ENCODE results near the gene LYZL1. TPM values are rescaled to one million over a fixed set of nuclear protein-coding genes. Genes with fewer than 3 reads are reported as not detected.
"Not testable (repeated sequence)": the region's sequence is repeated elsewhere in the genome, so short reads cannot be mapped to it uniquely, and the experiment has no call there.

Gene LYZL1
- total RNA-seq, 1 experiment from 2014 or later = not detected

DNA sequence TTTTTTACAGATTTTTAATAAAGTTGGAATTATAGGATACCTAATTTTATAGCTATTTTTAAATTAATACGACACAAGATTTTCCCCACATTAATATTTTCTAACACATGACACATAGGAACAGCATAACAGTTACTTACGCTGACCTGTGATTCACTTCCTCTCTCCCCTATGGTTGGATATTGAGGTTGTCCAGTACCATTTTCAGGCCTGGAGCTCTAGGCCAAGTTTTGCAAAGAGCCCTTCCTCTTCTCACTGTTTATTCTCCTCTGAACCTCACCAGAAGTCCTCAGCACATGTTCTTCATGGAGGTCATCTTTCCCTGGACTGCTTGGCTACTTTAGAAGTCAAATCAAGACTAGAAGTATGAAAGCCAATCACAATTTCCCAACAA is 28.2 kb downstream of the LYZL1 start:
- TF ChIP-seq ZNF232 (CRISPR knock-in tag; IDR thresholded peaks at IDR 0.05) (no peak), JUN (CRISPR knock-in tag; IDR thresholded peaks at IDR 0.05) (no peak), GRHL2 (CRISPR knock-in tag; IDR thresholded peaks at IDR 0.05; ENCODE audit: insufficient replicate concordance, severe bottlenecking) (no peak)
- TF ChIP-seq, protein P1, sequence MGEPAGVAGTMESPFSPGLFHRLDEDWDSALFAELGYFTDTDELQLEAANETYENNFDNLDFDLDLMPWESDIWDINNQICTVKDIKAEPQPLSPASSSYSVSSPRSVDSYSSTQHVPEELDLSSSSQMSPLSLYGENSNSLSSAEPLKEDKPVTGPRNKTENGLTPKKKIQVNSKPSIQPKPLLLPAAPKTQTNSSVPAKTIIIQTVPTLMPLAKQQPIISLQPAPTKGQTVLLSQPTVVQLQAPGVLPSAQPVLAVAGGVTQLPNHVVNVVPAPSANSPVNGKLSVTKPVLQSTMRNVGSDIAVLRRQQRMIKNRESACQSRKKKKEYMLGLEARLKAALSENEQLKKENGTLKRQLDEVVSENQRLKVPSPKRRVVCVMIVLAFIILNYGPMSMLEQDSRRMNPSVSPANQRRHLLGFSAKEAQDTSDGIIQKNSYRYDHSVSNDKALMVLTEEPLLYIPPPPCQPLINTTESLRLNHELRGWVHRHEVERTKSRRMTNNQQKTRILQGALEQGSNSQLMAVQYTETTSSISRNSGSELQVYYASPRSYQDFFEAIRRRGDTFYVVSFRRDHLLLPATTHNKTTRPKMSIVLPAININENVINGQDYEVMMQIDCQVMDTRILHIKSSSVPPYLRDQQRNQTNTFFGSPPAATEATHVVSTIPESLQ (CRISPR knock-in tag; IDR thresholded peaks at IDR 0.05) = no peak
- H3K9me3 Mint-ChIP-seq = peaks cover 3% of the 10 kb centered on the region; the same call in 1 of the 2 replicates
- H3K4me1 Mint-ChIP-seq = peaks cover 24% of the 10 kb centered on the region
- H3K27me3 Mint-ChIP-seq (ENCODE audit: low read depth) = no peaks in the 10 kb centered on the region; the same call in 1 of the 2 replicates
- H3K27ac Mint-ChIP-seq = no peak overlapping the region
- DNase-seq (ENCODE audit: low spot score) (no peak), ATAC-seq (no peak)
- POLR2A ChIA-PET = no interaction called here
- no peaks in the 10 kb centered on the region for H3K36me3 Mint-ChIP-seq
- H3K4me3 Mint-ChIP-seq = no peak overlapping the region
- CTCF ChIA-PET = interaction anchor here (0.5 to 1.4 kb wide), 2 partner anchors 10 to 12 kb away, joined by 3 to 4 read pairs; no protein-coding TSS in a partner anchor

DNA sequence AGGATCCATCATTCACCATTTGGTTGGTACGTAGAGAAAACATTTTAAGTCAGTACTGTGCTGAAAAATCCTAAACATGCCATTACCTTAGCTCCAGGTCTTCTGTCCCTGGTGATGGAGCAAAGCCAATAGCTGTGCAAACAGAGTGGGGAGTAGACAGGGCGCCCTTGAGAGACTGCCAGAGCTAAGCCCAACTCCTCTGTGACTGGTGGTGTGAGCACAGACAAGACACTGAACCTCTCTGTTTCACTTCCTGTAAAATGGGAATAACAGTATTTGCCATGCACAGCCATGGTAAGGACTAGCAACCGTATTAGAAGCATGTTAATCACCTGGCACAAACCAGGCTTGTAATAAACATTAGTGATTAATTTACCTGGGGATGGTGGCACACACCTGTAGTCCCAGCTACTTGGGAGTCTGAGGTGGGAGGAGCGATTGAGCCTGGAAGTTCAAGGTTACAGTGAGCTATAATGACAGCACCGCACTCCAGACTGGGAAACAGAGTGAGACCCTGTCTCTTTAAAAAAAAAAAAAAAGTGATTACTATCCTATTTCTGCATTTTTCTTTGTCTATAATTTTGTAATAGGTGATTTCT is 28.7 kb downstream of the LYZL1 start:
- H3K27ac Mint-ChIP-seq = no peak overlapping the region
- peaks cover 24% of the 10 kb centered on the region for H3K4me1 Mint-ChIP-seq
- TF ChIP-seq TP53 (CRISPR knock-in tag; IDR thresholded peaks at IDR 0.05) (no peak), GTF2I (CRISPR knock-in tag; conservative IDR thresholded peaks at IDR 0.05) (no peak)
- no peak for ATAC-seq
- DNase-seq (ENCODE audit: low spot score) = no peak
- no peaks in the 10 kb centered on the region; the same call in 1 of the 2 replicates for H3K27me3 Mint-ChIP-seq (ENCODE audit: low read depth)
- H3K36me3 Mint-ChIP-seq = no peaks in the 10 kb centered on the region
- ChIA-PET POLR2A (no interaction called here), CTCF (interaction anchor here (0.5 to 1.4 kb wide), 2 partner anchors 11 to 13 kb away, joined by 3 to 4 read pairs; no protein-coding TSS in a partner anchor)
- H3K9me3 Mint-ChIP-seq = peaks cover 3% of the 10 kb centered on the region; the same call in 1 of the 2 replicates
- H3K4me3 Mint-ChIP-seq = no peak overlapping the region

DNA sequence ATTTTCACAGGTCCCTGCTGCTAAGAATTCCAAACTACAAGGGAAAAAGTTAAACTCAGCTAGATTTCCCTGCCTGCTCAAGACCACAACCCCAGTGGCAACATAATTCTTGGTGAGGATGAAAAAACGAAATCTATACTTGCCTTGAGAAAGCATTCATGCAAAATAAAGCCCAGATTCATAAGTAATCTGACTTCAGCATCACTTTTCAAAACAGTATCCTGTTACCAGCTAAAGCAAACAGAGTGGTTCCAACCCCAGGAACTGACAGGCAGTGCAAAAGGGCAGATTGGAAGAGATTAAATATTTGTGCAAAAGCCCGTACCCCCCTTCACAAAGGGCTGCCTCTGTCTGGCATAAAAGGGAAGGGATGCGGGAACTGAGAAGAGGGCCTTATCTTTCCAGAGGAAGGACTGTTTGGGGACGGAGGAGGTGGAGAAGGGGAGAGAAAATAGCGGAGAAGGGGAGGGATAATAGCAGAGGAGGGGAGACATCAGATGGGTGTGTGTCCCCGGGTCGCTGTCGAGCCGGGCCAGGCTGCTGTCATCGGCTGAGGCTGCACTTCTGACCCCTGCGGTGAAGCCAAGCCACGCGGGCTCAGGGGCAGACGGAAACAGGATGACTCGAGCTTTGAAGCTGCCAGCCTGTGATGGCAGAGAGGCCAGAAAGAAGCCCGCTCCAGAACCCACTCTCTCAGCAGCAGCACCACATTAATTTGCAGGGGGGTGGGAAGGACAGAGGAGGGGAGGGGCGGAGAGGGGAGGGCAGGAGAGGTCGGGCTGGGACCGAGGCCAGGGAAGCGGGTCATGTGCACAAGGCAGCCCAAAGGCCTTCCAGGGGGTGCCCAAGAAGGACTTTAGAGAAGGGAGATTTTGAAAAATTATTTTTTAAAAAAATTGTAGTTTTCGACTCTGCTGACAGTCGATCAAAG is 29.5 kb downstream of the LYZL1 start:
- peak; percentile 46 for DNase-seq (ENCODE audit: low spot score)
- H3K36me3 Mint-ChIP-seq; H3K9me3 Mint-ChIP-seq; POLR2A ChIA-PET; H3K27ac Mint-ChIP-seq; H3K4me3 Mint-ChIP-seq; H3K27me3 Mint-ChIP-seq (ENCODE audit: low read depth): not testable (repeated sequence)
- CTCF ChIA-PET = interaction anchor here (1.4 to 1.9 kb wide), 1 partner anchor 14 kb away, joined by 4 to 5 read pairs; no protein-coding TSS in a partner anchor
- peak; percentile 81 for ATAC-seq
- H3K4me1 Mint-ChIP-seq = peaks cover 29% of the 10 kb centered on the region

DNA sequence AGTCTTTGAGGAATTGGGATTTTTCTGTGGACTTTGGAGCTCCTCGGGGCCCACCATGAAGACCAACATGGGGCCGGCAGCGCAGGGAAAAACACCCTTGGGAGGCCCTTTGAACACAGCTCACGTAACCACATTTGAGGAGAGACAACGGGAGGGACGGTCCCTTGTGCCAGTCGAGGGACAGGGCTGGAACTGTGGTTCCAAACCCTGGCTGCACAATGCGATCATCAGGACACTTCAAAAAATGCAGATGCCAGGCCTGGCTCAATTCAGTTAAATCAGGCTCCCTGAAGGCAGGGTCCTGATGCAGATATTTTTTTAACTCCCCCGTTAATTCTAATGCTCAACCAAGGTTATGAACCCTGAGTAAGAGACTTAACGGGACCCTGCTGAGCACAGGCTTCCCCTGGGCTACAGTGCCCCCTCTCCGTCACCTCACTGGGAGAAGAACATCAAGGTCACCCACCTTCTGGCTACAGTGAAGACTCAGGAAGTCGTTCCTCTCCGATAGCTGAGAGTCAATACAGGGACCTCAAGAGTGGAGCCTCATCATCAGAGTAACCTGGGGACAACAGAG is 30.4 kb downstream of the LYZL1 start:
- ATAC-seq (no peak), DNase-seq (ENCODE audit: low spot score) (no peak)
- Mint-ChIP-seq H3K9me3 (peaks cover 3% of the 10 kb centered on the region; the same call in 1 of the 2 replicates), H3K4me1 (peaks cover 32% of the 10 kb centered on the region), H3K27ac (no peak overlapping the region), H3K27me3 (ENCODE audit: low read depth) (no peaks in the 10 kb centered on the region; the same call in 1 of the 2 replicates), H3K36me3 (no peaks in the 10 kb centered on the region), H3K4me3 (no peak overlapping the region)
- CTCF ChIA-PET = interaction anchor here (0.6 to 1.9 kb wide), 2 partner anchors 15 to 1002 kb away, joined by 3 to 5 read pairs; no protein-coding TSS in a partner anchor
- POLR2A ChIA-PET = no interaction called here
- TF ChIP-seq ZNF416 (CRISPR knock-in tag; IDR thresholded peaks at IDR 0.05) (no peak), ELF4 (CRISPR knock-in tag; IDR thresholded peaks at IDR 0.05; ENCODE audit: low read depth) (no peak), JAZF1 (CRISPR knock-in tag; IDR thresholded peaks at IDR 0.05) (no peak), RORB (CRISPR knock-in tag; IDR thresholded peaks at IDR 0.05) (no peak), MXD4 (CRISPR knock-in tag; IDR thresholded peaks at IDR 0.05; ENCODE audit: borderline replicate concordance) (no peak), TCF7 (CRISPR knock-in tag; IDR thresholded peaks at IDR 0.05; ENCODE audit: low read depth) (no peak), ETV6 (CRISPR knock-in tag; IDR thresholded peaks at IDR 0.05) (no peak)
- TF ChIP-seq, protein P2, sequence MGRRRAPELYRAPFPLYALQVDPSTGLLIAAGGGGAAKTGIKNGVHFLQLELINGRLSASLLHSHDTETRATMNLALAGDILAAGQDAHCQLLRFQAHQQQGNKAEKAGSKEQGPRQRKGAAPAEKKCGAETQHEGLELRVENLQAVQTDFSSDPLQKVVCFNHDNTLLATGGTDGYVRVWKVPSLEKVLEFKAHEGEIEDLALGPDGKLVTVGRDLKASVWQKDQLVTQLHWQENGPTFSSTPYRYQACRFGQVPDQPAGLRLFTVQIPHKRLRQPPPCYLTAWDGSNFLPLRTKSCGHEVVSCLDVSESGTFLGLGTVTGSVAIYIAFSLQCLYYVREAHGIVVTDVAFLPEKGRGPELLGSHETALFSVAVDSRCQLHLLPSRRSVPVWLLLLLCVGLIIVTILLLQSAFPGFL (CRISPR knock-in tag; IDR thresholded peaks at IDR 0.05; ENCODE audit: borderline replicate concordance) = no peak
- TF ChIP-seq, protein P3, sequence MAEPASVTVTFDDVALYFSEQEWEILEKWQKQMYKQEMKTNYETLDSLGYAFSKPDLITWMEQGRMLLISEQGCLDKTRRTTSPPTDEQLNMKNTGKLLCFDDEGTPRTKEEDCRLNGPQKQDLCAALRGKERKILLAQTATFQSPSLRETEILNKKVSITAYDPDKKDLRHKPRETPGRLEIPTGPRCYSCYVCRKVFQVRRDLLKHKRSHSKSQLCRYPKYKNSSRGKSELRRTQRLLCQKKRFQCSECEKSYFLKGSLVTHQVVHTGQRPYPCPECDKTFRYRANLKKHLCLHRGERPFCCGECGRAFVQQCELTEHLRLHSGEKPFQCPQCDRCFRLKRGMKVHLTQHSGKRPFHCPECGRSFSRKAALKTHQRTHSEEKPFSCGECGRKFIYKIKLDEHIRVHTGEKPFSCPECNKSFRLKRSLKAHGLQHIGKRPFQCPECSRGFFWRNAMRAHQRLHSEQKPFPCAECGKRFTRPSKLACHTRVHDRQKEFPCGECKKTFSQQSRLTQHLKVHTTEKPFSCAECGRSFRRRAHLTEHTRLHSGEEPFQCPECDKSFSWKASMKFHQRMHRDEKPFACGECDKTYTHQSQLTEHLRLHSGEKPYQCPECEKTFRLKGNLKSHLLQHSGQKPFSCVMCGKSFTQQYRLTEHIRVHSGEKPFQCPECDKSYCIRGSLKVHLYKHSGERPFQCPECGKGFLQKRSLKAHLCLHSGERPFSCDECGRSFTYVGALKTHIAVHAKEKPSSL (CRISPR knock-in tag; conservative IDR thresholded peaks at IDR 0.05) = no peak
- TF ChIP-seq, protein P4, sequence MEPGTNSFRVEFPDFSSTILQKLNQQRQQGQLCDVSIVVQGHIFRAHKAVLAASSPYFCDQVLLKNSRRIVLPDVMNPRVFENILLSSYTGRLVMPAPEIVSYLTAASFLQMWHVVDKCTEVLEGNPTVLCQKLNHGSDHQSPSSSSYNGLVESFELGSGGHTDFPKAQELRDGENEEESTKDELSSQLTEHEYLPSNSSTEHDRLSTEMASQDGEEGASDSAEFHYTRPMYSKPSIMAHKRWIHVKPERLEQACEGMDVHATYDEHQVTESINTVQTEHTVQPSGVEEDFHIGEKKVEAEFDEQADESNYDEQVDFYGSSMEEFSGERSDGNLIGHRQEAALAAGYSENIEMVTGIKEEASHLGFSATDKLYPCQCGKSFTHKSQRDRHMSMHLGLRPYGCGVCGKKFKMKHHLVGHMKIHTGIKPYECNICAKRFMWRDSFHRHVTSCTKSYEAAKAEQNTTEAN (CRISPR knock-in tag; IDR thresholded peaks at IDR 0.05) = no peak
- TF ChIP-seq, protein P5, sequence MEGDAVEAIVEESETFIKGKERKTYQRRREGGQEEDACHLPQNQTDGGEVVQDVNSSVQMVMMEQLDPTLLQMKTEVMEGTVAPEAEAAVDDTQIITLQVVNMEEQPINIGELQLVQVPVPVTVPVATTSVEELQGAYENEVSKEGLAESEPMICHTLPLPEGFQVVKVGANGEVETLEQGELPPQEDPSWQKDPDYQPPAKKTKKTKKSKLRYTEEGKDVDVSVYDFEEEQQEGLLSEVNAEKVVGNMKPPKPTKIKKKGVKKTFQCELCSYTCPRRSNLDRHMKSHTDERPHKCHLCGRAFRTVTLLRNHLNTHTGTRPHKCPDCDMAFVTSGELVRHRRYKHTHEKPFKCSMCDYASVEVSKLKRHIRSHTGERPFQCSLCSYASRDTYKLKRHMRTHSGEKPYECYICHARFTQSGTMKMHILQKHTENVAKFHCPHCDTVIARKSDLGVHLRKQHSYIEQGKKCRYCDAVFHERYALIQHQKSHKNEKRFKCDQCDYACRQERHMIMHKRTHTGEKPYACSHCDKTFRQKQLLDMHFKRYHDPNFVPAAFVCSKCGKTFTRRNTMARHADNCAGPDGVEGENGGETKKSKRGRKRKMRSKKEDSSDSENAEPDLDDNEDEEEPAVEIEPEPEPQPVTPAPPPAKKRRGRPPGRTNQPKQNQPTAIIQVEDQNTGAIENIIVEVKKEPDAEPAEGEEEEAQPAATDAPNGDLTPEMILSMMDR (IDR thresholded peaks at IDR 0.05) = no peak
